ENCODE data around the gene HOXA11.

The HOXA11 gene

DNA sequence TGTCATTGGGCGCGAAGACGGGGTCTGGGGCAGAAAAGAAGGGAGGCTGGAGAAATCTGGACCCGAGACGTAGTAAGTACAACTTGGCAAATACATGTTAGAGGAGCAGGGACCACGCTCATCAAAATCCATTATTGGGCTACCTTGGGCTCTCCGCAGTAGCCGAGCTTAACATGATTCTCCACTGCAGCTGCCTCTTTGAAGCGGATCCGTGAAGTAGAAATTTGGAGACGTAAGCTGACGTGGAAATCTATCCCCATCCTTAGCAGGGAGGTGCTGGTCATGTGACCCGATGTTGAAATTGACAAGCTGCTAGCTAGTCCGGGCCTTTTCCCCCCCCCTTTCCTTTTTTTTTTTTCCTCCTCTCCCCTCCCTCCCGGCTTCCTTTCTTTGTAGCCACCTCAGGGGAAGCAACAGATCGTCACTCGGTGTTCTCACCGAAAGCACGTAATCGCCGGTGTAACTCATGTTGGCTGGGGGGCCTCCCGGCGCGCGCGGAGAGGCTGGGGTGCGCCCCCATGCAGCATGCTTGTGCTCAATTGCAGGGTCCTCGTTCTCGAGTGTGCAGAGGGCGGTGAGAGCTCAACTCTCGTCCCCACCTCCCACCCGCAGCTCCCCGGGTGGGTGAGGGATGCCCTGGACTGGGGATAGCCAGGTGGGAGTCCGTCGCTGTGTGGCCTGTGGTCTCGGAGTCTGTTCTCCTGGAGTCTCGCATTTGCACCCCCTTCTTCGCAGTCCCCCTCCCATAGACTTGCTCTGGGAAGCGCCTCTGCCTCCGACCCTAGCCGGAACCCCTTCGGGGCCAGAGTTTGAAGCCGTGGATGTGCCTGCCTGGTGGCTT is at the start of gene HOXA11:
HOXA11 (minus strand) TSS at position 220 of the 841 bp plus-strand sequence; CDS start at position 132, 88 bp downstream.
- DNase-seq (ENCODE audit: low read depth): no peak

DNA sequence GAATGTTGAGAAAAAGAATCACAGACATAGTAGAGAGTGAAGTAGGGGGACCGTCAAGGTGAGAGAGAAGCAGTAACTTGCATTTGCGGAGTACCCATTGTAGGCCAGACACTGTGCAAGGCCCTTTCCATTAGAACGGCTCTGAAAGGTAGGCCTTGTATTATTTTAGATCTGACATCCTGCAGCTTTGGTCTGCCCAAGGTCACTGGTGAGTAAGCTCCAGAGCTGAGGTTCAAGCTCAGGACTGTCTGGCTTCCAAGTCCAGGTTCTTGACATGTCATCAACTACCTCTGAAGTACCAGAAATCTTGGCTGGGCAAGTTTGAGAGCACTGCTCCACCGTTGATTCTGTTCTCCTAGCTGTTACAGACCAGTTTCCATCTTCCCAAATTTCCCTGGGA is 44.4 kb upstream of the HOXA11 start:
- DNase-seq (ENCODE audit: low read depth): no peak

DNA sequence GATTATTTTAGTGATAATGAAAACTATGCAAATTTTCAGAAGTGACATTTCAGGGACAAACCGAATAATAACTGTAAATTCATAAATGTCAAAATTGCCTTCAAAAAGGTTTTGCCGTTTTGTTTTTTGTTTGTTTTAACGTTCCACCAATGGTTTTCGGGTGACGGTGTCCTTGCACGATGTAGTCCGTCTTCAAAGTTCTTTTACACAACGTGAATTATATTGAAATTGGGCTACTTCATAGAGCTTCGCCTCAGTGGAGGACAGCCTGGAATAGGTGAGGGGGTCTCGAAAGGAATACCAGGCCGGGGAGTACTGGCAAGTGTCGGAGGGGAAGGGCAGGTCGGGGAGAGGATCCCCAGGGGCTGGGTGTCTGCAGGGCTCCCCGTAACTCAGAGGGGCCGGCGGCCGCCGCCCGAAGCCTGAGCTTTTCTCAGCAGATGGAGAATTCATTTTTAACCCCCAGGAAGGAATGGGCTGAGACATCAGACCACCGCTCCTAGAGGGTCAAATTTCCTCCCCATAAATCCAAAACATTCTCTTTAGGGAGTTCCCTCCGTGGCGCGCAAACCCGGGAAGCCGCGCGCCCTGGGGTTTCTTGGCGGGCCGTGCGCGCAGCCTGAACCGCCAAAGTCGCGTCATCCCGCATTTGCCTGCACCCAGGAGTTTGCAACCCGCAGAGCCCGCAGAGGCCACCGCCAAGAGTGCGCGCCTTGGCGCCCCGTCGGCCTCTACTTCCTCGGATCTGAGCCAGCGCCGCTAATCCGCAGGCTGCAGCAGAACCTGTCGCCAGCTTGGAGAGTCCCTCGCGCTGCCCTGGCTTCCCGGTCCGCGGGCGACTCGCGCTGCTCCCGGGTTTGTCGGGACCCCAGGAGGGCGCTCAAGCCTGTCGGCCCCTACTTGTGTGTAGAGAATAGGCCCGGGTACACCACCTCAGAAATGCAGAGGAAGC is 40.2 kb upstream of the HOXA11 start:
- DNase-seq (ENCODE audit: low read depth): no peak

DNA sequence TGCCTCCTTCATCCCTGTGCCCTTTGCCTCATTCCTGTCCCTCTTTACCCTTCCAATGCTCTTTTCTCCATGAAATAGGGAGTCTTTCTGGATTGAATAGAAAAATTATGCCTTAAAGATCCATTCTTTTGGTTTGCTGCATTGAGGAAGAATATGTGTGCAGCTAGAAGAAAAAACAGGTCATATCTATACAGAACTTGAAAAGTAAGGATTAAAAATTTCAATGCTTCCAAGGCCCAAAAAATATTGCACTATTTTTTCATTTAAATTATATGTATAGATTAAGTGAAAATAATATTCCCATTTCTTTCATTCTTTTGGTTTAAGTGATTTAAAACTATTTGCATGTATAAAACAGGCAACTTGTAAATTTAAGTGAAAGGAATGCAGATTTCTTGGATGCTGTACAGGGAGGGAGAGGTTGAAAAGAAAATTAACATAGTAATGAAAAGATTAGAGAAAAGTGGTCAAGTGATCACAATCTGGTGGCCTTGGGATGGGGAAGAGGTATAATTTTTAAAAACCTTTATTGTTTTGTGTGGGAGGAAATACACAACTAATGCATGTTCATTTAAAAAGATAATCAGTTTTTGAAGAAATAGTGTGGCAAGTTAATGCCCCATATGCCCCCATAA is 39.0 kb upstream of the HOXA11 start:
- DNase-seq (ENCODE audit: low read depth): no peak

DNA sequence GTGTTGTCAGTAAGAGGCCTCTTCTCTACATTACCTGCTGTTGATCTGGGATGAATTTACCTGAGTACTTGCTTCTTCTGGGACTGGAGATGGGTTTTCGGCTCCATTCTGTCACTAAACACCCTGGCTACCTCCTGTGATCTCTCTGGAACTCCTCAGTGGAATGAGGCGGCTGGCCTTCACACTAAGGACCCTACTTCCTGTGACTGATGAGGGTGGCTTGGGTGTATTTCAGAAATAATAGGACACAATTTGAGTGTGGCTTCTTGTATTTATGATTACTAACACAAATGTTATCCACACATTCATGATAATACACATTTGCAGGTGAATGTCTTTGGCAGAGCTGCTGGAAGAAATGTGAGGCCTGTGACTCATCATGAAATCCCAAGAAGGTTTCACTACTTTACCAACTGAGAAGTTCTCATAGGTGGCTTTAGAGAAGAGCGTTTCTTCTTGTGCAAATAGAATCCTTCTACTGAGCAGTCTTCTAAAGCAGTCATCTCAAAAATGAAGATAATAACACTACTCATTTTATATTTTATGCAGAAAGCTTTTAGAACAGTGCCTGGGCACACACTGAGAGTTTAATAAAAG is 36.3 kb upstream of the HOXA11 start:
- DNase-seq (ENCODE audit: low read depth): no peak

DNA sequence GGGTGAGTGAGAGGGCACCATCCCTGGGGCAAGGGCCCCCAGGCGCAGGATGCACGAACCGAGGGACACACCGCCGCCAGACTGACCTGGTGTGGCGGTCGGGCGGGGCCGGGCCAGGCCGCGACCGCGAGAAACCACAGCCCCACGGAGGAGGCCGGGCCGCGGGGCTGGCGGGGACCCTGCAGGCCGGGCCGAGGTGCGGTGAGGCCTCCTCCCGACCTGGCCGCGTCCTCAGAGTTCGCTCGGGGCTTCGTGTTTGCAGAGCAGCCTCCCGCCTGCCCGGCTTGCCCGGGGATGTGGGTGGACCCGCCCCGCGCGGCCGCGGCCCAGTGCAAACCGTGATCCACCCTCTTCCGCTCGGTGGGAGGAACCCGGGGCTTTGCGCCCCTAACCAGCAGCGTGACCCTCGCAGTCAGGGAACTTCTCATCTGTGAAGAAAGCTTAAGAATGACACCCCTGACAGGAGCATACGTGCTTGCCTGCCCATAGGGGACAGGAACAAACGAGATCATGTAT is 35.5 kb upstream of the HOXA11 start:
- DNase-seq (ENCODE audit: low read depth): no peak

DNA sequence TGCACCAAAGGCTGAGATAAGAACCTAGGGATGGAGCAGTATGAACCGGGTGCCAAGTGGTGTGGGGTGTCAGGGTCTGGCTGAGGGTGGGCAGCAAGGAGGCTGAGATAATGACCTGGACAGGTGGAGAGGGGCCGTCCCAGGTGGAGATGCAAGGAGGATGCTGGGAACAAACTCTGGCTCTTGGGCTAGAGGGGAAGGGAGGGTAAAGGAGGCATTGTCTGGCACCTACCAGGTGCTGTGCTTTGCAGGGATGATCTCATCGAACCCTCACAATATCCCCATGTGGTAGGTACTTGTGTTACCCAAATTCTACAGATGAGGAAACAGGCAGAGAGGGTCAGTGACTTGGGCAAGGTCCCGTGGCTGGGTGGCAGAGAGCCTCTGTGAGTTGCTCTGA is 34.8 kb upstream of the HOXA11 start:
- no peak for DNase-seq (ENCODE audit: low read depth)

DNA sequence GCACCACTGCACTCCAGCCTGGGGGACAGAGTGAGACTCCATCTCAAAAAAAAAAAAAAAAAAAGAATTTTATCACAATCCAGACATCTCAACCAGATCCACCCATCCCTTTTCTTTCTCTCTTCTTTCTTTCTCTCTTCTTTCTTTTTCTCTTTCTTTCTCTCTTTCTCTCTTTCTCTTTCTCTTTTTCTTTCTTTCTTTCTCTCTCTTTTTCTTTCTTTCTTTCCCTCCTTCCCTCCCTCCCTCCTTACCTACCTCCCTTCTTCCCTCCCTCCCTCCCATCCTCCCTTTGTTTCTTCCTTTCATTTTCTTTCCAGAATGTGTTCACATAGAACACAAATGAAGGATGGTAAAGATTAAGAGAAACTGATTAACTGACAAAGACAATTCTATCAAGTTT is 32.9 kb upstream of the HOXA11 start:
- DNase-seq (ENCODE audit: low read depth): no peak

DNA sequence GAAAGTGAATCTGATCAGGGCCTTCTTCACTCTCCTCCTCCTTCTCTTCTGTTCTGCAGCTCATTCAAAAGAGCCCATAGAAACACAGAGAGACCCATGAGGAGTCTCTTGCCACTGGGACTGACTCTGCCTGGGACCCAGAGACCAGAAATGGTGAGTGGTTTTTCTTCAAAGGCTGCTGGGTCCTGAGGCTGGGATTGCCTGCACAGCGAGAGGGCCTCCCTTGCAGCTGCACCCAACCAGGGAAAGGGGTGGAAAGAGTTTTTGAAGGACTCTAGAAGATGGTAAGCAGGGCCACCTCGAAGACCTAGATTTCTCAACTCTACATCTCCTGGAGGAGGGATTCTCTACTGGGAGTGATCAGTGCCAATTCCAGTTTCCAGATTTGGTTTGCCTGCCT is 30.3 kb upstream of the HOXA11 start:
- no peak for DNase-seq (ENCODE audit: low read depth)

DNA sequence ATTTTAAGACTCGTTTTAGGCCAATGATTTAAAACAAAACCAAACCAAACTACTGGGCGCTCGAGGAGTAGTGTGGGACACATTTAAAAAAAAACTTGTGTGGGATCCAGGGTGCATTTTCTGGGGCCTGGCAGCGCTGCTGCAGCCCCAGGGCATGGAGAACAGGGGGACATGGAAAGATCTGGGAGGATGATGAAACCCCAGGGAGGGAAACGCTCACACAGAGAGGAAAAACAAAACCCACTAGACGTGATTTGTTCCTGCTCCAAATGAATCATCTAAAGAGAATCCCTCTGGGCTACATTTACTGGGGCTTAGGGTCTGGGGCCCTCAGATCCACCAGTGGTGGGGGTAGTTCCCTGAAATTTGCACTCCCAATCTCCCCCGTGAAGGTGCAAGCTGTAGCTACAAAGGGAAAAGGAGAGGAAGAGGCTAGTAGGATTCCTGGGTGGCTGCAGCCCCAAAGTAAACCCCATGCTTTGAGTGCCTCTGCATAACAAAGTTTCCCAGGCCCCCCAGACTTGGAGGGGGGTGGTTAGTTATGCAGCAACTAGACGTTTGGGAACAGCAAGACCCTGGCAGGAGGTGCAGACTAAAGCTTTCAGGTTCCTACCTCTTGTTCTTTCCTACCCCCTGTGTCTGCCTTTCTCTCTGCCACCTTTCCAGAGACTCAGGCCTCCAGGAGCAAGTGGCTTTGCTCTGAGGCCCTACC is 29.4 kb upstream of the HOXA11 start:
- no peak for DNase-seq (ENCODE audit: low read depth)

DNA sequence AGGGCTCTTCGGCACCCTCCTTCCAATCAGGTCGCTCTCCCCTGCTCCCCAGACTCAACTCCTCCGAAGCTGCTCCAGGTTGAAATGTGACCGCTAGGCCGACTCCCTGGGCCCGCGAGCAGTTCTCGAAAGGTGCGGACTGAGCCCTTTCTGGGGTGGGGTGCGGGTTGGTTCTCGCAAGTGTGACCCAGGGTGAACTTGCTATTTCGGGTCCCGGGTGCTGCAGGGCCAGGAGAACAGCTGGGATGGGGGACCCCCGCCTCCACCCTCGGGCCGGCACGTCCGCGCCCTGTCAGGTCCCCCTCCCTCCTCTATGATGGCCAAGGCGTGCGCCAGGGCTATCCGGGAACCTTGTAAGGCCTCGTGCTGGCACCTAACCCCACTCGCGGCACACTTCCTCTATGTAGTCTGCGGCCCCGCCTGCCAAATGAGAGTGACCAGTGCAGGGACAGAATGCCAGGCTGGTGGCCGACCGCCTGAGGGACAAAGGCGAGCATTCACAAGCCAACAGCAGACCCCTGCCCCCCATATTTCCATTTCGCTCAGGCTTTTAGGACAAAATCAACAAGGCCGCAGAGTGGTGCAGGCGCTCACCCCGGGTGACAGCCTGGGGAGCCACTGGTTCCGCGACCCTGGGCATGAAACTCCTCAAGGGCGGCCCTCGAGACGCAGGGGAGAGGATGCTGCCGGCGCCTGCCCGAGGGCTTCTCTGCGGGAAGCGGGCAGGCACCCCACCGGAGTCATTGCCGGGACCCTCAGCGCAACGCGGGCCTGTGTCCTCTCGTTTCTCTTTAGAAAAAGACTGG is 28.6 kb upstream of the HOXA11 start:
- DNase-seq (ENCODE audit: low read depth): no peak

DNA sequence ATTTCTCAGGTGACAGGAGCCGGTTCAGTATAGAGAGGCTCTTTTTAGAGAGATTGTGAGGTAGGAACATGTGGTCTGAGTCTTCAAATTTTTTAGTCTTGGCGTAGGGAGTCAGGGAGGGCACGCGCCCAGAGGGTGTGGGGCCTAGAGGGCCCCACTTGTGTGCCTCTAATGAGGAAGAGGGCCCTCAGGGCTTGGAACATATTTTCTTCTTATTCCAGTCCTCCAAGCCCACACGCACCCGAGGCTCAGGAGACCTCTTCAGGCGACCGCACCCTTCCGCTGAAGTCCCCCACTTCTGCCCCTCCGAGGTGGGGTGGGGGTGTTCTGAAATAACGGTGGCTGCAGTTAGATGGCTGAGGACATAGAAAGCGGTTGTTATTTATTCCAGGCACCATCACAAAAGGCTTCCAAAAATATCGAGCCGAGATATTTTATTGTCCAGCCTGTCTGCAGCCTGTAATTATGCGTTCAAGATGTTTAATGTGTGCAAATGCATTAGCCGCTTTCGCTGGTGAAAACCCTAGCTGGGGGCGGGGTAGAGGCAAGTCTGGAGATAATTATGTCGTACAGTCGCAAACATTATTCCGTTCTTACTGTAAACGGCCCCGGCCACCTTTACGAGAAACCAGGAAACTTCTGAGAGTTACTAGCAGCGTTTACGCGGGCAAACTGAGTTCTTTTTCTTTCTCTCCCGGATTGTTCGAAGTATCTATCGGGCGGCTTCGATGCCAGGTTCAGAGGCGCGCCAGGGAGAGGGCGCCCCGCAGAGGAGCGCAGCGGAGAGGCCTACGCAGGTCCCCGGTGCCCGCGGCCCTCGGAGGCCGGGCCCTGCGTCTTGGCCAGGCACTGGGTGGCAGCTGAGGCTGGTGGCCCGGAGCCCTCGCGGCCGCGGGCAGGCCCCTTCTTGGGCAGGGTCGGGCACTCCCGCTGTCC is 27.7 kb upstream of the HOXA11 start:
- DNase-seq (ENCODE audit: low read depth): no peak

DNA sequence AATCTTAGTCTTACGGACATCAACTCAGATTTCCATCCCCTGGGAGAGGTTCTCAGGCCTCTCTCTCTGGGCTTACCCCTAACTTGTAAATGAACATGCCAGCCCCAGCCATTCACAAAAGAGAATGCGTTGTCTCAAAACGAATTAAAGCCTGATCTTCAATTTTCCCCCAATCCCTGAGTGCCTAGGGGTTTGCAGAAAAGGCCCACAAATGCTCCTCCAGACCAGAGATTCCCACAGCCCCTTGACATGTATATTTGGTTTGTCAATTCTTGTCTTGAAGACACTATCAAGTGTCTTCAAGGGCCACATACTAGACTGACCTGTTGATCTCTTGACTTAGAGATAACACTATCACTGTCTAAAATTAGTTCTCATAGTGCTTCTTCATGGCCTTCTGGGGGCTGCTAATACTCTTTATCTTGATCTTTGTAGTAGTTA is 26.8 kb upstream of the HOXA11 start:
- DNase-seq (ENCODE audit: low read depth): no peak

DNA sequence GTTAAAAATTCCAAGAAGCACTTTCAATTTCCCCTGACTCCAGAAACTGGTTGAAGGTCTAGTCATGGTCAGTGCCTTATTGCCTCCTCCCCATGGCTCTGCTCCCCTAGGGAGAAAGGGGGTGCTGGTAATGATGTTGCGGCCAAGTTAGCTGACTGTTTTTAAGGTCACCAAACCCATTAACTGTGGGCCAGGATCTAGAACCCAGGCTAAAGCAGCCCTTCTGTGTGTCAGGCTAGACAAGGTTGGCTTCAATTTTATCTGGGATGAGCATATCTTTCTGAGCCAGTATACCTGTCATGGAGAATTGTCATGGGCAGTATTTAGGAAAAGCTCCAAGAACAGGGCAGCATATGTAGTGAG is 26.0 kb upstream of the HOXA11 start:
- no peak for DNase-seq (ENCODE audit: low read depth)

DNA sequence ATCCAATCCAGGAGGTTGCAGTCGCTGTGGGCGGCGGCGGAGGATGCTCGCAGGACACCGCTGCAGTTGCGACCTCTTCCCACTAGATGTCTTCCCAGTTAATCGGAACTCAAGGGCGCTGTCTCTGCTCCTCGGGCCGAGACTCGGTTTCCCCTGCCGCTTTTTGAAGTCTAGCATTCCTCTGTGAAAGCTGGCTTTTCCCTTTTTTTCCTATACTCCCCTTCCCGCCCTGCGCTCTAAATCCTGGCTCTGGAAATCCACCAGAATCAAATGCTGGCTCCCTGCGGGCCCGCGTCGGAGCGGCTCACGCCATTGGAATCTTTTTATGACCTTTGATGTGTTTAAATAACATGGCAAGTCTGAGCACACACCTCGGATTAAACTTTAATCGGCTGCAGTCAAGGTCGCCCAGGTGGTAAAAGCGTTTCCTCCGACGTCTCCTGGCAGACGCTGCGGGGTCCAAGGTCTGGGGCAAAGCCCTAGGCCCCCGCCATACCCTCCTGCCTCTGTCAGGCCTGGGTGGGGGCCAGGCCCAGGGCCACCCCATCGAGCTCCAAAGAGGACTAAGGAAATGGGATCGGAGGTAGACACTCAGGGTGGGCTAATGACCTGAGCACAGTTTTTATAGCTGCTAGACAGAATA is 25.5 kb upstream of the HOXA11 start:
- no peak for DNase-seq (ENCODE audit: low read depth)

DNA sequence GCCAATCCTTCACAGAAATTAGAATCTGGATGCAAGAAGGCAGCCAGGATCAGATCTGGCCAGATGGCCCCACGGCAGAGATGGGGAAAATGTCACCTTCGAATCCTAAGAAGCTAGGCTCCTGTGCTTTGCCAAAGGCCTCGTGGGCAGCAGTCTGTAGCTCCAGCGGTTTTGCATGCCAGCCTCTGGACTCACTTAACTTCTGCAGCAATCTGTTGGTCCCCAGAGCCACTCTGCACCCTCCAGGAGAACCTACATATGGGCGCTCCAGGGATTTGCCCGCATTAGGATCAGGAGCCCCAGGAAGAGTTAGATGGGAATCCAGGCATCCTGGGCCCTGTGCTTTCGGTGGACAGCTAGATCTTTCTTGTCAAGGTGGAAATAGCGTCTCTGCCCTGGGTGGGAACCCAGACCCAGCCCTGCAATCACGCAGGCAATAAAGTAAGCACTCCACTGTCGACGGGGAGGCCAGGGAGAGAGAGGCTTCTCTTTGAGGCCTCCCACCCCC is 25.0 kb upstream of the HOXA11 start:
- no peak for DNase-seq (ENCODE audit: low read depth)

DNA sequence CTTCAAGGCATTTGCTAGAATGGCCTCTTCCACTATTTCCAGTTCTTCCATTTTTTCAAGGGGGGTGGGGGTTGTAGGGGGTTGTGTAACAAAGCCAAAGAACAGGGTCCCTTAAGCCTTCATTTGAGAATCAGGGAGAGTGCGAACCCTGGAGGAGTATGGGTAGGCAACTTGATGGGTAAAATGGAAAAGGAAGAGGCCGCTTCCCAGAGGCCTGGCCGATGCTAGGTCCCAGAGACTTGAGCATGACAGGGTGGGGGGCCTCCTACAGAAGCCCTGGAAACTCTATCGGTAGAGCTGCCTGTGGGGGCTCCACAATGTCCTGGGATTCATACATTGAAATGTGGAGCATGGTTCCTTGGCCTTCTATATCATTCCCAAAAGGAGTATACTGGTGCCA is 24.0 kb upstream of the HOXA11 start:
- no peak for DNase-seq (ENCODE audit: low read depth)

DNA sequence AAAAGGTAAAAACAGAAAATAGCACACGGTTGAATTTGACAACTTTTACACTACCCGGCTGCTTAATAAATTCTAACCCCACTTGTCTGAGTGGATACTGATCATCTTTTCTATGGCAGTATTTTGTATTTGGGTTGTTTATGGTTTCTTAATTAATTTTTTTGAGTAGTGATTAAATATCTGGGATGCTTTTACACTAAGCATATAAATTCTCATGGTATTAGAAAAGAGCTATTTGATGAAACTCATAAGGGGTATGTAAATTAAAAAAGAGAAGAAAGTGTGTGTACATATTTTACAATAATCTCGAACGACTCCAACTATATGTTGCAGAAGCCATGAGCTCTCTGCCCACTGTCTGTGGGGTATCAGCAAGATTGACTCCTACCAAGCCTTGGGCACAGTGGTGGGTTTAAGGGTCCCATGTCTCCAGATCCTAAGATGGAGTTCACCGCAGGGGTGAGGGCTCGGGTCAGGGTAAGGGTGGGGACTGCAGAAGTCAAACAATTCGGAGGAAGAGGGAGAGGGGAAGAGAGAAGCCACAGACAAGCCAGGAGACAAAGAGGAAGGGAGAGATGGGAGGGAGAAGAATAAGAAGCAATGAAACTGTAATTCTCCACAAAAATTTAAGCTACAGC is 22.4 kb upstream of the HOXA11 start:
- DNase-seq (ENCODE audit: low read depth): no peak
